Cardiac fibroblast (primary cell): ENCODE measurements around the gene CHRM5.
A peak's percentile ranks its signal among the peaks of the same experiment; 100 is the strongest.

Experiments used
- DNase-seq, 2 donors: peaks; one replicate each; pipeline versions ENCODE4 v3.0.0 to v3.0.0-alpha.2; 2010; ENCODE audit warnings: low read depth in 2 of 2
- H3K4me3 ChIP-seq, 2 donors: replicated peaks in 1 of 2; 1 replicate in 1 of 2; 2 replicates in 1 of 2; pipeline ENCODE4 v1.5.1; 2011; ENCODE audit warnings: low read depth in 2 of 2, low read length in 2 of 2, mild to moderate bottlenecking in 2 of 2, moderate library complexity in 1 of 2
- CTCF ChIP-seq: IDR thresholded peaks from one replicate; pipeline ENCODE4 v1.5.1; 2011; ENCODE audit warnings: low read depth, mild to moderate bottlenecking, low read length, inconsistent platforms

CHRM5 gene

GRCh38 chr15:34059946-34060345 is 91.6 kb downstream of the CHRM5 start:
- TF ChIP-seq CTCF, result no peak
- DNase-seq, result no peak
- no peak overlapping the region for H3K4me3 ChIP-seq

GRCh38 chr15:34064438-34064837 is 96.1 kb downstream of the CHRM5 start:
- no peak overlapping the region for H3K4me3 ChIP-seq
- no peak for TF ChIP-seq CTCF
- peak in 1 of 2 donors; percentile 18 for DNase-seq

GRCh38 chr15:34065261-34065660 is 97.0 kb downstream of the CHRM5 start:
- TF ChIP-seq CTCF, result no peak
- no peak overlapping the region for H3K4me3 ChIP-seq
- DNase-seq, result no peak

GRCh38 chr15:34065941-34066340 is 97.6 kb downstream of the CHRM5 start:
- TF ChIP-seq CTCF, result no peak
- H3K4me3 ChIP-seq, result no peak overlapping the region
- no peak for DNase-seq

- no peak overlapping the region for H3K4me3 ChIP-seq
- no peak for TF ChIP-seq CTCF
- no peak for DNase-seq
These were observed 101.7 kb downstream of the CHRM5 start for GRCh38 chr15:34070003-34070402.

- TF ChIP-seq CTCF, result no peak
- DNase-seq, result no peak
- H3K4me3 ChIP-seq, result no peak overlapping the region
These were observed 108.5 kb downstream of the CHRM5 start for GRCh38 chr15:34076785-34077184.

- TF ChIP-seq CTCF, result no peak
- no peak for DNase-seq
- no peak overlapping the region for H3K4me3 ChIP-seq
These were observed 110.6 kb downstream of the CHRM5 start for GRCh38 chr15:34078900-34079299.
